Mucosa of descending colon (tissue), 3 donors: ENCODE data around the gene BRI3BP. TPM values are rescaled to one million over a fixed set of nuclear protein-coding genes. Genes with fewer than 3 reads are reported as not detected.

Source experiments
- ATAC-seq: fragments of 200-7000 bp; cut with Tn5 transposase; one replicate; pipeline ENCODE4 v1.9.1; 2020; ENCODE audit warnings: mild to moderate bottlenecking, moderate library complexity
- DNase-seq, 3 donors: peaks; one replicate each; pipeline ENCODE4 v3.0.0-alpha.2; 2020
- H3K36me3 ChIP-seq: fragments of 200-600 bp; one replicate; pipeline ENCODE4 v1.8.0; 2021; ENCODE audit warnings: low read depth, mild to moderate bottlenecking
- H3K4me1 ChIP-seq: fragments of 200-600 bp; one replicate; pipeline ENCODE4 v1.8.0; 2021; ENCODE audit warnings: low read depth, mild to moderate bottlenecking
- H3K4me3 ChIP-seq: fragments of 200-600 bp; one replicate; pipeline ENCODE4 v1.8.0; 2021; ENCODE audit warnings: mild to moderate bottlenecking
- H3K9me3 ChIP-seq: fragments of 200-600 bp; one replicate; pipeline ENCODE4 v1.8.0; 2021; ENCODE audit warnings: mild to moderate bottlenecking
- CTCF ChIP-seq: fragments of 200-600 bp; IDR thresholded peaks from one replicate; pipeline ENCODE4 v1.8.0; 2022; ENCODE audit warnings: antibody characterized with exemption, mild to moderate bottlenecking
- intact Hi-C, 2 donors: fragments of 100-400 bp; cut with DNase I in 1 of 2; cut with micrococcal nuclease in 1 of 2; formaldehyde crosslinking; loops; one replicate each; pipeline versions ENCODE4 v1.11.0 to v1.11.1; 2022; cut with DNase I, micrococcal nuclease
- long read RNA-seq, 2 donors: library from polyadenylated mRNA; unstranded; transcript quantifications; one replicate each; pipeline ENCODE4 v2.0.0, GENCODE V29; 2019 to 2021
- total RNA-seq, 3 donors: library from RNA; stranded (reverse); fragmentation: NEBNext Ultra II Directional in 2 of 3; extraction: Animal tissue kit (Norgen Biotek cat#: 25700) in 2 of 3; gene quantifications; one replicate each; pipeline versions ENCODE4 v1.2.1 to v1.2.4, GENCODE V29; 2021 to 2023
- donor health status: DM: no; HTN: no; CAD: no; lungs with moderate emphysema.
- donor health status: DM: no; HTN: no; CAD: no.
- donor health status: DM: no; HTN: yes; CAD: no.

BRI3BP gene
- total RNA-seq = 10 to 100 TPM; 21.3 to 45.1 (median 44.4) TPM
- long read RNA-seq, donor 1, full-length matches to known transcripts = 10 of 16 reads
- long read RNA-seq, donor 1, partial matches to known transcripts = 0 of 16 reads
- long read RNA-seq, donor 1, other reads (novel, unspliced or antisense) = 6 of 16 reads
- long read RNA-seq, donor 2, full-length matches to known transcripts = 4 of 19 reads
- long read RNA-seq, donor 2, partial matches to known transcripts = 11 of 19 reads
- long read RNA-seq, donor 2, other reads (novel, unspliced or antisense) = 4 of 19 reads

GRCh38 chr12:124993626-124994436 is at the start of gene BRI3BP:
Gene BRI3BP, plus strand, starts transcription at chr12:124993645. Its CDS starts 146 bp downstream, at chr12:124993791.
- Histone ChIP-seq H3K4me1 (peaks cover 5% of the 10 kb centered on the region), H3K4me3 (peak within 1 kb of the TSS; percentile 63), H3K9me3 (no peaks in the 10 kb centered on the region), H3K36me3 (no peaks in the 10 kb centered on the region)
- intact Hi-C loops = no loop called here
- no peak for TF ChIP-seq CTCF
- ATAC-seq (peak; percentile 68), DNase-seq (peak; percentile 46 to 72 (median 72))

GRCh38 chr12:124946447-124946793 is 47.0 kb upstream of the BRI3BP start:
- DNase-seq (no peak), ATAC-seq (no peak)
- Histone ChIP-seq H3K36me3 (no peaks in the 10 kb centered on the region), H3K4me1 (no peaks in the 10 kb centered on the region), H3K9me3 (no peaks in the 10 kb centered on the region), H3K4me3 (no peak overlapping the region)
- TF ChIP-seq CTCF = no peak
- intact Hi-C loops = no loop called here

- TF ChIP-seq CTCF = no peak
- no peaks in the 10 kb centered on the region for H3K9me3 ChIP-seq
- H3K36me3 ChIP-seq = no peaks in the 10 kb centered on the region
- DNase-seq (no peak), ATAC-seq (no peak)
- no peaks in the 10 kb centered on the region for H3K4me1 ChIP-seq
- no peak overlapping the region for H3K4me3 ChIP-seq
- intact Hi-C loops = no loop called here
Measured at GRCh38 chr12:124947013-124947412, 46.4 kb upstream of the BRI3BP start.

- TF ChIP-seq CTCF = no peak
- DNase-seq (no peak), ATAC-seq (no peak)
- H3K9me3 ChIP-seq = no peaks in the 10 kb centered on the region
- intact Hi-C loops = no loop called here
- H3K36me3 ChIP-seq = no peaks in the 10 kb centered on the region
- no peak overlapping the region for H3K4me3 ChIP-seq
- H3K4me1 ChIP-seq = no peaks in the 10 kb centered on the region
Measured at GRCh38 chr12:124947561-124948398, 45.7 kb upstream of the BRI3BP start.

- Histone ChIP-seq H3K4me3 (no peak overlapping the region), H3K9me3 (no peaks in the 10 kb centered on the region), H3K4me1 (no peaks in the 10 kb centered on the region), H3K36me3 (no peaks in the 10 kb centered on the region)
- intact Hi-C loops = no loop called here
- ATAC-seq = no peak
- no peak for TF ChIP-seq CTCF
- no peak for DNase-seq
Measured at GRCh38 chr12:124949066-124949465, 44.4 kb upstream of the BRI3BP start.
